KBM-7 (cell line): ENCODE data around the gene LCAT.
"Not testable (repeated sequence)": the region's sequence is repeated elsewhere in the genome, so short reads cannot be mapped to it uniquely, and the experiment has no call there.

ENCODE experiments used
- DNase-seq: peaks from one replicate; pipeline ENCODE4 v3.0.0-alpha.2; 2015
- in situ Hi-C: fragments of 300-500 bp; cut with MboI; formaldehyde crosslinking; loops from 2 replicates; pipeline ENCODE4 v1.14.3; 2020; ENCODE audit warnings: low sequenced_read_pairs, low pct_unique_long_range_greater_than_20kb, mixed read lengths

The LCAT gene

DNA sequence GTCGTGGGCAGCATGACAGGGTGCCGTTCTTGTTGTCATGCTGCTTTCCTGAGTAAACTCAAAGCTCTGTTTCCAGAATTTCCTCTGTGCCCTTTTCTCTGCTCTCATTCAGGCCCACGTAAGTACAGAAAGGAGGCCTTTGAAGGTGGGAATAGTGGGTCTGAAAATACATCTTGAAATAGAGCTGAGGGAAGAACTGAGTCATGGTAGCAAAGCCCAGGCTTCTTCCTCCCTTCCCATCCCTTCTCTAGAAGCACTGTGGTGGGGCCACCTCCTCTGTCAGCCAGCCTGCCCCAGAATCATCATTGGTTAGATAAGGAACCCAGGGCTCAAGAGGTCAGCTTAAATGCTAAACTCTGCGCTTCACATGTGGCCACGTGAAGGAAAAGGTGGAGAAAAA lies 21.7 kb downstream of the LCAT start:
- no peak for DNase-seq
- in situ Hi-C loops: no loop called here

DNA sequence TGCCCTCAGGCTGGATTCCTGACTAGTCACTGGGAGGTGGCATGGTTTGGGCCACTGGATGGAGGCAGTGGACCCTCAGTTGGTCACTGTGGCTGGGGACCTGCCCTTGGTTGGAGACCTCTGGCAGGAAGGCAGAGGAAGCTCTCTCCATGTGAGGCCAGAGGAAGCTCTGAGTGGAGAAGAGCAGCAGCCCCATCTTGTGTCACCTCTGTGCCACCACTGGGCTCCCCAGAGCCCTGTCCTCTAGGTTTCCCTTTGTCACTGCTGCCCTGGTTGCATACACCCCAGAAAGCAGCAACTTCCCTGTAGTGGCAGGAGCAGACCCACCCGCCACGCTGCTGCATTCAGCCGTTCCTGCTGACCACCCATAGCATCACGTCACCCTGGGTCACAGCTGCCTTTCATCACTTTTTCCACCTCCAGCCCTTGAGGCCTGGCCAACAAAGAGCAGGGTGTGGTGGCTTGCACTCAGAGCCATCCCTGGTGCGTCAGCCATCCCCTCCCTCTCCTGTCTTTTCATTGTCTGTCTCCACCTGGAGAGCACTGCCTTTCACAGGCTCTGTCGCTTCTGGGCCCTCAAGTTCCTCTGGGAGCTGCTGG lies 24.2 kb downstream of the LCAT start:
- no peak for DNase-seq

DNA sequence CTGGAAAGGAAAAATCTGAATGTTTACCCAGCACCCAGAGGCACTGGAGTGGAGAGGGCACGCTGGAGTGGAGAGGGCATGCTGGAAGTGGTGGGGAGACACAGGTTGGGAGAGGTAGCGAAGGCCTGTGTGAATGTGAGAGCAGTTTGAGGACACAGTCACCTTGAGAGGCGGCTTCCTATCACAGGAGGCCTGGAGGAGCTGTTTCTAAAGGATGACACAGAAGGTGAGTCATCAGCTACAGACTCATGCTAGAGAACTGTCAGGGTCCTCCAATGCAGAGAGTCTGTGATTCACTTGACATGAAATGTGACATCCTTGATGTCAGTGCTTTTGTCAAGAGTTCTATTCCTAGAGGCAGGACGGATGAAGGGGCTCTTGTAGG lies 26.1 kb downstream of the LCAT start:
- in situ Hi-C loops: no loop called here
- DNase-seq: no peak

More for the DNA sequence above, 24.2 kb downstream of the LCAT start:
- in situ Hi-C loops: no loop called here

DNA sequence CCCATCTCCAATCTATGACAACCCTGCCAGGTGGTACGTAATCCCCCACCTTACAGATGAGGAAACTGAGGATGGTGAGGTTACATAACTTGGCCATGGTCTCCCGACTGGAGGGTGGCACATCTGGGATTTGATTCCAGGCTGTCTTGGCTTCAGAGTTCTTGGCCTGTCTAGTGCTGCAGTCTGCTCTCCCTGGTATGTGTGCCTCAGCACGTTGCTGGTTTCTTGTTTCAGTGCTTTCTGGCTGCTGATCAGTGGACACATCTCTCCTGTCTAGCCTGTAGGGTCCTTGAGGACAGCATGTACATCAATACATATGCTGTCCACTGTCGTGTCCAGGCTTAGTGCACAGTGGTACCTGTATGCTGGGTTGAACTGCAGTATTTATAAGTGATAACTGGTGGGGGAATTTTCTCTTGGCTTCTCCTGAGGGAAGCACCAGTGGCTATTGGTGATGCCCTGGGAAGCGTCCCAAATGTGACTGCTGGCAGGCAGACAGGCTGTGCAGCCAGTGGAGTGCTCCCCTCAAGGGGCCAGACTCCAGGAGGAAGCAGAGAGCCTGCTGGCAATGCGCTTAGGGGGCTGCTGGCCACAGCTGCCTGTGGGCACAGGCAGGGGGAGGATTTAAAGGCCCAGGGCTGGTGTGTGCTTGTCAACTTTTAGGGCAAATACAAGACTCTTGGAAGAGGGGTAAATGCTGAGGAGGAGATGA lies 26.6 kb downstream of the LCAT start:
- in situ Hi-C loops: no loop called here
- no peak for DNase-seq

DNA sequence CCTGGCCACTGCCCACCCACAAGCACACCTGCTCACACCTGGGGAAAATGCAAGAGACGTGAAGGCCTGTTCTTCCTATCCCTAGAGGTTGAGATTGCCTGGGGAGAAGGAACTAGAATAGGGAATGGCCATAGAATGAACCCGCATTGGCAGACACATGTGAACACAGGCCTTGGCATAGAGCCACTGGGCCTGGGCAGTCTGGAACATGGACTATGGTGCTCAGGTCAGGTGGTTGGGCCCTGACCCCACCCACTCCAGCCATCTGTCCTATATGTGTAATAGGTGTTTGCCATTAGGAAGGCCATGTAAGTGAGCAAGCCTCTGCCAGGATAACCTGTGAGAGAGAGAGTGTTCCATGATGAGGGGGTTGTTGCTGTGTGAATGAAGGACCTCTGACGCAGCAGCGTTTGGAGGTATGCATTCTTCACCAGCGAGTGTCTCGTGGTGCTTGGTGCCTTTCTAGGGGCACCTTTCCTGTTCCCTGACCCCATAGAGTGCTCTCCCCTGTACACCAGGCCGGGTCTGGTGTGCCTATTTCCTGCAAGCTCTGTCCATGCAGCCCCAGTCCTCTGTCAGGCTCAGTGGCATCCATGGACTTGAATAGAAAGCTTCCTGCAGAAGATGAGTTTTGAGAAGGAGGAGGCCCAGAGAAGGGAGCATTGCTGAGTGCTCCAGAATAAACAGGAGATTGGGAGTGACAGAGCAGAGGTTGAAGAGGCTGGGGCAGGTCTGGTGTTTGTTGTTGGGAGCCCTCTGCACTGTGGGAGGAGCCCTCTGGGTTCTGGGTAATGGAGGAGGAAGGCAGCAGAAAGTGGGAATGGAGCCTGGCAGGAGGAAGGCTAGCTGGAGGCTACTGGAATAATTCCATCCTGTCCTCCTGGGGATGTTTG lies 27.8 kb downstream of the LCAT start:
- no peak for DNase-seq
- in situ Hi-C loops: no loop called here

DNA sequence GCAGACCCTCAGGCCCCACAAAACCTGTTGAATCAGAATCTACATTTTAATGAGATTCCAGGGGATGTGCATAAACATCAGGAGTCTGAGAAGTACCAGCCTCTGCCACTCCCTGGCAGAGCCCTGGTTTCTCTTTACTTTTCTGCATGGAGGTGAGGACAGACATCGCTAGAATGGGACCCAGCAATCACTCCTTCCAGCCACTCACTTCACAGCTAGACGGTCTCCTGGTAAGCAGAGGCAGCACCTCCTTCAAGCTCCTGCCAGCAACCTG lies 28.5 kb downstream of the LCAT start:
- in situ Hi-C loops, DNase-seq: not testable (repeated sequence)

DNA sequence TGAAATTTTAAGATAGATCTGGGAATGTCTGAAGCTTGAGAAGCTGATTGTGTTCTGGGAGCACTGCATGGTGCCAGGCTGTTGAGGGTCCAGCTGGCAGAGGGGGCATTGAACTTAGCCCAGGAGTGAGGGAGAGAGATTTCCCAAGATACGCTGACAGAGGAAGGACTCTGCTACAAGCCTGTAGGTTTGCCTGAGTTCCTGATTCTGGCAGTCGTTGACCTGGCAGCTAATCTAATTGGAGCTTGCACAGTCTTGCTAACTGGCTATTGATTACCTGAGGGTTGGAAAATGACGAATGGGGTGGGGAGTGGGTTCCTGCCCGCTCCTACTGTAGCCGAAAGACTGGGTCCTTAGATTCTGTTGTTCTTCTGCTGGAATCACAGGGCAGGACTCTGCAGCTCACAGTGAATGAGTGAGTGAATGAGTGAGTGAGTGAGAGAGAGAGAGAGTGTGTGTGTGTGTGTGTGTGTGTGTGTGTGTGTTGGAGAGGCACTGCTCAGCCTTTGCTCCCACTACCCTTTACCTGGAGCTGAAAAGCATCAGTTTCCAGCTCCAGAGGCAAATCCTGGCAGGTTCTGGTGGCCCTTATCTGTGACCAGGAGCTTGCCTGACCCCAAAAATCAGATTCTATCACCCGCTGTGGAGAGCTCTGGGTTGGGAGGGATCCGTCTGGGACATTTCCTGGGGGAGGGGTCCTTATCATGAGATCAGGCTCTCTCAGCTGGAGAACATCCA lies 29.0 kb downstream of the LCAT start:
- in situ Hi-C loops: no loop called here
- no peak for DNase-seq

DNA sequence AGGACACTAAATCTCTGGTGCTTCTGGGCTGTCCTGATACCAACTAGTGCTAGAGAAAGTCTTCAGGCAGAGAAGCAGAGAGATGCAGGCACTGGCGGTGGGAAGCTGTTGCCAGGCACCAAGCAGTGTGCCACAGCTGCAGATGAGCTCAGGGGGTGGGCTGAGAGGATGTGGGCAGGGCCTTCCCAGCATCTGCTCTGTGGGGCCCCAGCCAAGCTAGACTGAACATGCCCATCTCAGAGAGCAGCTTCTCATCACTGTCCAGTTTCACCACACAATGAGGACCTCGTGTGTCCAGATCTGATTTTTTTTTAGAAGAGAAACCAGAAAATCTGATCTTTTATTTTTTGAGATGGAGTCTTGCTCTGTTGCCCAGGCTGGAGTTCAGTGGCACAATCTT lies 33.8 kb downstream of the LCAT start:
- DNase-seq: no peak

DNA sequence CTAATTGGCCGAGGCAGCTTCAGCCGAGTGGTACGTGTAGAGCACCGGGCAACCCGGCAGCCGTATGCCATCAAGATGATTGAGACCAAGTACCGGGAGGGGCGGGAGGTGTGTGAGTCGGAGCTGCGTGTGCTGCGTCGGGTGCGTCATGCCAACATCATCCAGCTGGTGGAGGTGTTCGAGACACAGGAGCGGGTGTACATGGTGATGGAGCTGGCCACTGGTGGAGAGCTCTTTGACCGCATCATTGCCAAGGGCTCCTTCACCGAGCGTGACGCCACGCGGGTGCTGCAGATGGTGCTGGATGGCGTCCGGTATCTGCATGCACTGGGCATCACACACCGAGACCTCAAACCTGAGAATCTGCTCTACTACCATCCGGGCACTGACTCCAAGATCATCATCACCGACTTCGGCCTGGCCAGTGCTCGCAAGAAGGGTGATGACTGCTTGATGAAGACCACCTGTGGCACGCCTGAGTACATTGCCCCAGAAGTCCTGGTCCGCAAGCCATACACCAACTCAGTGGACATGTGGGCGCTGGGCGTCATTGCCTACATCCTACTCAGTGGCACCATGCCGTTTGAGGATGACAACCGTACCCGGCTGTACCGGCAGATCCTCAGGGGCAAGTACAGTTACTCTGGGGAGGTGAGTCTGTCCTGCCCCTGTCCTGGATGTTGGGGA lies 34.7 kb downstream of the LCAT start:
- in situ Hi-C loops: no loop called here
- DNase-seq: no peak

More for the DNA sequence above, 33.8 kb downstream of the LCAT start:
- in situ Hi-C loops: no loop called here

DNA sequence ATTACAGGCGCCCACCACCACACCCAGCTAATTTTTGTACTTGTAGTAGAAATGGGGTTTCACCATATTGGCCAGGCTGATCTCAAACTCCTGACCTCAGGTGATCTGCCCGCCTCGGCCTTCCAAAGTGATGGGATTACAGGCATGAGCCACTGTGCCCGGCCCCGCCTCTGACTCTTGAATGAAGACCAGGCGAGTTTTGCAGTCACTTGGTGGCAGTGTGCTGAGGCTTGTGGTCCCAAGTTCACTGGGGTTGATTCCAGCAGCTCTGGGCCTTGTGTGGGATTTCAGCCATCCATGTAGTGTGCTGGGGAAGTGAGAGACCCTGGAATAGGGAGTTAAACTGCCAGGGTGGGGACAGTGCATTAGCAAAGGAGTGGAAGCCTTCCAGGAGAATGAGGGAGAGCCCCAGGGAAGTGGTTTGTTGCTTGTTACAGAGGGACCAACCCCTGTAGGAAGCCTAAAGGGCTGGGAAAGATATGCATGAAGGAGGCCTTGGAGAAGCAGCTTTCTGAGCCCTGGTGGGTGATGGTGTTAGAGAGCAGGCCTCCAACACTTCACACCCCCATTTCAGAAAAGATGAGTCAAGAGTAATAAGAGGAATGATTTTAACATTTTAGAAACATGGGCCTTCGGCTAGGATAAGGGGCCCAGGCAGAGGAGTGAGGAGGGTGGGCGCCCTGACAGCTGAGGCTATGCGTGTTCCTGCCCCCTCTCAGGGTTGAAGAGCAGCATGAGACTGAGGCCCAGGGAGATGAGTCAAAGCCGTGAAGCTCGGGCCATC lies 36.3 kb downstream of the LCAT start:
- in situ Hi-C loops: no loop called here
- DNase-seq: no peak

DNA sequence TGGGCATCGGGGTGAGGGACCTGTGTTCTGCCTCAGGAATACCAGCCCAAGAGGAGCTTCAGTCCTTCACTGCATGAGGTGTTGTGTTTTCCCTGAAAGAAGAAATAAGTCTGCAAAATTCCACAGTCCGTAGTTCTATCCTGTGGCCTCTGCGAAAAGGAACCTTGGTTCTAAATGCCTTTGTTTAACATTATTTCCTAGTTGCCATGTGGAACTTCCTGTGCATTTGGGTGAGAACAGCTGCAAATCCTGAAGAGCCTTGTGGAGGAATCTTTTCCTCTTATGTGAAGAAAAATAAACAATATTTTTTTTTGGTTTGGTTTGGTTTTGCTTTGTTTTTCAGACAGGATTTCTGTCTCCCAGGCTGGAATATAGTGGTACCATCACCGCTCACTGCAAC lies 41.1 kb downstream of the LCAT start:
- no peak for DNase-seq
- in situ Hi-C loops: no loop called here

DNA sequence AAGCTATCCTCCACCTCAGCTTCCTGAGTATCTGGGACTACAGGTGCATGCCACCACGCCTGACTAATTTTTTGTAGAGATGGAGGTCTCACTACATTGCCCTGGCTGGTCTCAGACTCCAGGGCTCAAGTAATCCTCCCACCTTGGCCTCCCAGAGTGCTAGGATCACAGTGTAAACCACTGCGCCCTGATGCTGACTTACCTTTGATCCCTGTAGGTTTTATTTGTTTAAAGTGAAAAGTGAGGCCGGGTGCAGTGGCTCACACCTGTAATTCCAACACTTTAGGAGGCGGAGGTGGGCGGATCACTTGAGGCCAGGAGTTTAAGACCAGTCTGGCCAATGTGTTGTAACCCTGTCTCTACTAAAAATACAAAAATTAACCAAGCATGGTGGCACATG lies 42.2 kb downstream of the LCAT start:
- in situ Hi-C loops: no loop called here
- no peak for DNase-seq

DNA sequence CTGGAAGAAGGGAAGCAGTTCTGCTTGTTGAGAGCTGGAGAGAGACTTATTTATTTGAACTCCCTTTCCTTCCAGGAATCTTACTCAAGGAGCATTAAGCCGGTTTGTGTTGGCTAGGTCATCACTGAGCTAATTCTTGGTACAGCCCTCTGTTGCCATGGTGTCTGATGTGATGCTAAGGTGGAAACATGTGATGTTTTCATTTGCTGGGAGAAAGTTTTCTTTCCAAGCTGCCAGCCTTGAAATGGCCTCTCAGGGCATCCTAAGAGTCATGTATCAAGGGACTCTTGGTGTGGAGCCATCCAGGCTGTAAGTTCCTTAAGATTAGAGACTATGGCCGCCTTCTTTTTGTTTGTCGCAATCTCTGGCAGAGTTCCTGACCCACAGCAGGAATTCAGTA lies 46.7 kb downstream of the LCAT start:
- in situ Hi-C loops: no loop called here
- DNase-seq: no peak

DNA sequence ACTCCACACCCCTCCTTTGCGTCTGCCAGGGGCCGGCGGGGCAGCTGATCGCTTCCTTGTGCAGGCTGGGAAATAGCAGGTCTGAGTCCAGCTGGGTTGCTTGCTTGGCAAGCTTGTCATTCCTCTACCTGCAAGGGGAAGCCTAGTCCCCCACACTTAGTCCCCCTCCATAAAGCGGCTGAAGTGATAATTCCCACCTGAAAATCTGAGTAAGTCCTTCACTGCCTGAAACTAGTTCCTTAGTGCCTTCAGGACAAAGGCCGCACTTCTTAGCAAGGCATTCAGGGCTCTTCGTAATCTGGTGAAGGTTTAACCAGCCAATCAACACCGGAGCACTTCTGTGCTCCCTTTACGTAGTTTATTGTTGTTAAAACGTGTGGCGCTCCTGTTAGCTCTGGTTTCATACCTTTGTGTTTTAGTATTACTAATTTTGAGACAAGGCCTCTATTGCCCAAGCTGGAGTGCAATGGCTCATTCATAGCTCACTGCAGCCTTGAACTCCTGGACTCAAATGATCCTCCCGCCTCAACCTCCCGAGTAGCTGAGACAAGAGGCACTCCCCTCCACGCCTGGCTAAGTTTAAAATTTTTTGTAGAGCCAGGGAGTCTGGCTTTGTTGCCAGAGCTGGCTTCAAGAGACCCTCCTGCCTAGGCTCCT lies 50.0 kb downstream of the LCAT start:
- DNase-seq: no peak
- in situ Hi-C loops: no loop called here

DNA sequence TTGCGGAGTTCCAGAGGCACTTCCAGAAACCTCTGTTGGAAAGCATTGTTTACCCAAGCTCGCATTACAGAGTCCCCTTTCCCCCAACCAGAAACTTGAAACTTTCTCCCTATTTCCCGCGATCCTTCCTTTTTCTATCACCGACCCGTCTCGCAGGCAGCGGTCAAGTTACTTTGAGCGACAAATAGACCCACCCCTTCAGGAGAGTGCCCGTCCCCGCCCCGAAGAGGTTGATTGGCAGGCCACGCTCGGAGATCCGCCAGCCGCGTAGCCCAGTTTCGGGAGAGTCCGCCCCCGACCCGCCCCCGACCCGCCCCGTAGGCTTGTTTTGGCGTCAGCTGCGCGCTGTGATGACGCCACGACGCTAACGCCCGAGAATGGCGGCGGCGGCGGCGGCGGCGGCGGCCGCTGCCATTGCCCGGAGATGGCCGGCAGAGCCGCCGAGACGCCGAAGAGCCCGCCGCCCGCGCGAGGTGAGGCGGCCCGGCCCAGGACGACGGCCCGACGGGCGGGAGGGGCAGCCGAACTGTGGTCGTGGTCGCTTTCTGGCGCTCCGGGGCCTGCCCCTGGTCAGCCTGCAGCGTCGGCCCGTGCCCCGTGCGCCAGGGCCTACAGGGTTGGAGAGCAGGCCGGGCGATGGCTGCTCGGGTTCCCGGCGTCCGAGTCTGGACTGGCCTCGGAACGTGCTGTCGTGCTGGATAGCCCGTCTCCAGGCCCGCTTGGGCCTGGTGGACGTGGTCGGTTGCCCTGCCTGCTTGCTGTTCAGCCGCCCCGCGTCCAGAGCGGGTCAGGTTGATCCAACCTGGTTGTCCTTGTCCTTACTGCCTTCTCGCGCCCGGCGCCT lies 50.8 kb downstream of the LCAT start, which contains the start of gene PSKH1:
Gene PSKH1 (plus strand): TSS at position 356 of the 844 bp plus-strand sequence. CDS start 15,496 bp downstream, outside the sequence.
- in situ Hi-C loops: no loop called here
- peak; percentile 94 for DNase-seq

DNA sequence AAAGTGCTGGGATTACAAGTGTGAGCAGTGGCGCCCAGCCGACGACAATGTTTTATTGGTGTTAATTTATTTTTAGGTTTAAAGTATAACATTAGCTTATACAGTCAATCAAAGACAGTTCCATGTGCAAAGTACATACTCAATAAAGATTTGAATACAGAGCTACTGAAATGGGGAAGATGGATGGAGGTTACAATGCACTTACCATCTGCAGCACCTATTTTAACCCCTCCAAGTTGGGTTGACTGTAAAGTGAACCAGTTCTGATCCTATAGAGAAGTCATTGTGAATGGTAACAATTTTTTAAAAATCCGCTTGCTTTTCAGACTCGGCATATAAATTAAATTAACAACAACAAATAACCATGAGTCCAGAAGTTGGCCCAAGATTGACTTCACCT lies 51.5 kb downstream of the LCAT start:
- in situ Hi-C loops: no loop called here
- no peak for DNase-seq
